GM21423 (cell line): ENCODE results near the gene ARHGEF33.
"Not testable (repeated sequence)": the region's sequence is repeated elsewhere in the genome, so short reads cannot be mapped to it uniquely, and the experiment has no call there.

ENCODE experiments used
- ATAC-seq: cut with Tn5 transposase; IDR thresholded peaks from one replicate; pipeline ENCODE4 v1.9.1; 2021; ENCODE audit warnings: mild to moderate bottlenecking, moderate library complexity; ENCODE audit not compliant: unreplicated experiment

Gene ARHGEF33

GRCh38 chr2:38907743-38908562 is 18.3 kb downstream of the ARHGEF33 start:
- peak; percentile 78 for ATAC-seq

GRCh38 chr2:38909872-38910271 is 20.2 kb downstream of the ARHGEF33 start:
- ATAC-seq = no peak

GRCh38 chr2:38911191-38911590 is 21.5 kb downstream of the ARHGEF33 start:
- ATAC-seq = no peak

- ATAC-seq = no peak
These were observed 22.9 kb downstream of the ARHGEF33 start for GRCh38 chr2:38912619-38913018.

- ATAC-seq = no peak
These were observed 32.7 kb downstream of the ARHGEF33 start for GRCh38 chr2:38922389-38922788.

GRCh38 chr2:38922902-38923301 is 33.2 kb downstream of the ARHGEF33 start:
- ATAC-seq = no peak

GRCh38 chr2:38925982-38926381 is 36.3 kb downstream of the ARHGEF33 start:
- ATAC-seq = no peak

- ATAC-seq = no peak
These were observed 40.9 kb downstream of the ARHGEF33 start for GRCh38 chr2:38930600-38930999.

- ATAC-seq = no peak
These were observed 42.9 kb downstream of the ARHGEF33 start for GRCh38 chr2:38932586-38932985.

- no peak for ATAC-seq
These were observed 44.0 kb downstream of the ARHGEF33 start for GRCh38 chr2:38933653-38934052.

- no peak for ATAC-seq
These were observed 45.1 kb downstream of the ARHGEF33 start for GRCh38 chr2:38934742-38935141.

GRCh38 chr2:38935568-38936172 is 46.0 kb downstream of the ARHGEF33 start:
- no peak for ATAC-seq

GRCh38 chr2:38936516-38936915 is 46.8 kb downstream of the ARHGEF33 start:
- ATAC-seq = not testable (repeated sequence)

GRCh38 chr2:38937548-38937947 is 47.9 kb downstream of the ARHGEF33 start:
- ATAC-seq = no peak

- no peak for ATAC-seq
These were observed 51.1 kb downstream of the ARHGEF33 start for GRCh38 chr2:38940746-38941145.

GRCh38 chr2:38943784-38944183 is 54.1 kb downstream of the ARHGEF33 start:
- no peak for ATAC-seq

- ATAC-seq = no peak
These were observed 55.7 kb downstream of the ARHGEF33 start for GRCh38 chr2:38945372-38945771.

- no peak for ATAC-seq
These were observed 56.2 kb downstream of the ARHGEF33 start for GRCh38 chr2:38945911-38946310.

- ATAC-seq = no peak
These were observed 57.9 kb downstream of the ARHGEF33 start for GRCh38 chr2:38947241-38948239.

- ATAC-seq = no peak
These were observed 58.8 kb downstream of the ARHGEF33 start for GRCh38 chr2:38948387-38948882.

- ATAC-seq = no peak
These were observed 59.3 kb downstream of the ARHGEF33 start for GRCh38 chr2:38948995-38949394.
